ENCODE results near the gene NSD1.

DNA sequence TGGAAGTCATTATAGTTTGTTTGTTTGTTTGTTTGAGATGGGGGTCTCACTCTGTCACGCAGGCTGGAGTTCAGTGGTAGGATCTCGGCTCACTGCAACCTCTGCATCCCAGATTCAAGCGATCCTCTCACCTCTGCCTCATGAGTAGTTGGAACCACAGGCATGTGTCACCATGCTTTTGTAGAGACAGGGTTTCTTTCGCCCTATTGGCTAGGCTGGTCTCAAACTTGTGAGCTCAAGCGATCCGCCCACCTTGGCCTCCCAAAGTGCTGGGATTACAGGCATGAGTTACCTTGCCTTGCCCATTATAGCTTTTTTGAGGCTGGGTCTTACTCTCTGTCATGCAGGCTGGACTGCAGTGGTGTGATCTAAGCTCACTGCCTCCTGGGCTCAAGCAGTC, 28.8 kb downstream of the NSD1 start:
- TF ChIP-seq, protein P1, sequence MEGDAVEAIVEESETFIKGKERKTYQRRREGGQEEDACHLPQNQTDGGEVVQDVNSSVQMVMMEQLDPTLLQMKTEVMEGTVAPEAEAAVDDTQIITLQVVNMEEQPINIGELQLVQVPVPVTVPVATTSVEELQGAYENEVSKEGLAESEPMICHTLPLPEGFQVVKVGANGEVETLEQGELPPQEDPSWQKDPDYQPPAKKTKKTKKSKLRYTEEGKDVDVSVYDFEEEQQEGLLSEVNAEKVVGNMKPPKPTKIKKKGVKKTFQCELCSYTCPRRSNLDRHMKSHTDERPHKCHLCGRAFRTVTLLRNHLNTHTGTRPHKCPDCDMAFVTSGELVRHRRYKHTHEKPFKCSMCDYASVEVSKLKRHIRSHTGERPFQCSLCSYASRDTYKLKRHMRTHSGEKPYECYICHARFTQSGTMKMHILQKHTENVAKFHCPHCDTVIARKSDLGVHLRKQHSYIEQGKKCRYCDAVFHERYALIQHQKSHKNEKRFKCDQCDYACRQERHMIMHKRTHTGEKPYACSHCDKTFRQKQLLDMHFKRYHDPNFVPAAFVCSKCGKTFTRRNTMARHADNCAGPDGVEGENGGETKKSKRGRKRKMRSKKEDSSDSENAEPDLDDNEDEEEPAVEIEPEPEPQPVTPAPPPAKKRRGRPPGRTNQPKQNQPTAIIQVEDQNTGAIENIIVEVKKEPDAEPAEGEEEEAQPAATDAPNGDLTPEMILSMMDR (conservative IDR thresholded peaks at IDR 0.05; ENCODE audit: low read depth, low read length), result no peak
- TF ChIP-seq SMC3 (IDR thresholded peaks at IDR 0.05; ENCODE audit: low read depth, low read length), result no peak

Measured in IMR-90 (cell line).